Activated naive CD4-positive, alpha-beta T cell treated with anti-CD3 and anti-CD28 coated beads, Interleukin-2, amount 50 U/mL, for 16 hours (primary cell): ENCODE measurements around the gene AFAP1L2.

Experiments
- DNase-seq: peaks from one replicate; pipeline ENCODE4 v3.0.0-alpha.2; 2020

Gene AFAP1L2

DNA sequence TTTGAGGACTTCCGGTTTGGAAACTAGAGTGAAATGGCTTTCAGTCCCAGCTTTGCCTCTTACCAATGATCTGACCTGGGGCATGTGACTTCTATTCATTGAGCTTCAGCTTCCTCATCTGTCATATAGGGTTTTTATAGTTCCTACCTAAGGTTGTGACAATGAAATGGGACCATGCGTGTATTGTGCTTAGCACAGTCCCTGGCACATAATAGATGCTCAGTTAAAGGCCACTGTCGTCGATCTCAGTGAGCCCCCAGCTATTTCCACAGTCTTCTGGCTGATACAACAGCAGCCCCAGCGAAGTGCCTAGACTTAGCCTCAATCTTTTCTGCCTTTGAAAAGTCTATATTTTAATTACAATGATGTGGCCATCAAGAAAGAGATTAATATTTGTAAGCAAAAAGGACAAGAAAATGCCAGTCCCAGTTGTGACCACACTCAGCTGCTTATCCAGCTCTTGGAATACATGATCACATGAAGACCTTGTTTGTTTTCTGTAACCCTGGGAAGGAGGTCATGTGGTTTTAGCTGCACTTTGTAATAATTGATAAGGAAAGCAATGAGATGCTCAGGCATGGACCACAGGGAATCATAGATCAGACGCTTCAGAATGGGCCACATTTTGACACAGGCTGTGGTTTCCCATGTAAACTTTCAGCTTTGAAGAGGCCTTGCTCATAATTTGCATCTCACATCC, 120.6 kb downstream of the AFAP1L2 start:
- DNase-seq: no peak

DNA sequence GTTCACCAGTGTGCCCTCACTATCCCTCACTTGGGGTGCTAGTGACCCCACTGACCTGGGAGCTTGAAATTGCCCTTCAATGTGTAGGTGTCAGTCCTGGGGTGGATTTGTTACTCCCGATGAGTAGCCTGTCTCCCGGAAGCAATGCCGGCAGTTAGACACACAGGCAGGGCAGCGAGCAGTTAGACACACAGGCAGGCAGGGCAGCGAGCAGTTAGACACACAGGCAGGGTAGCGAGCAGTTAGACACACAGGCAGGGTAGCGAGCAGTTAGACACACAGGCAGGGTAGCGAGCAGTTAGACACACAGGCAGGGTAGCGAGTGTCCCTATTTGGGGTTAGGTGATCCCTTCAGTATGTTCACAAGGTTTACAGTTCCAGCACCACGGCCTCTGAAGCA, 121.2 kb downstream of the AFAP1L2 start:
- DNase-seq: no peak

DNA sequence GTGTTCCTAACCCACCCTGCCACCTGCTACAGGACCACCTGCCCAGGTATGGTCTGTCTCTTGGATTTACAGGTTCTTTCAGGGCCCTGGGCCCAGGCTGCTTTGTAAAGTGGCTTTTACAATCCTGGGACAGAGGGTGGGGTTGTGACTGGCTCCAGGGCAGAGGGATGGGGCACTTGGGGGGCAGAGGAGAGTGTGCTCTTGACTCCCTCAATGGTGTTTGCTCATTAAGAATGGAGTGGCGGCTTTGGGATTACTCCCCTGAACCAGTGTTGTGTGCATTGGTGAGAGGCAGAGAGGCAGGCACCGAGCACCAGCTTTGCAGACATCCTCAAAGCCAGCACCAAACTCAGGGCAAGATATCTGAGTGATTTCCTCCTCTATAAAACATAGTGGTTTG, 121.8 kb downstream of the AFAP1L2 start:
- no peak for DNase-seq

- DNase-seq: no peak
Observed at GRCh38 chr10:114281461-114281860, 122.8 kb downstream of the AFAP1L2 start.

GRCh38 chr10:114281006-114281405, 123.3 kb downstream of the AFAP1L2 start:
- DNase-seq: no peak

DNA sequence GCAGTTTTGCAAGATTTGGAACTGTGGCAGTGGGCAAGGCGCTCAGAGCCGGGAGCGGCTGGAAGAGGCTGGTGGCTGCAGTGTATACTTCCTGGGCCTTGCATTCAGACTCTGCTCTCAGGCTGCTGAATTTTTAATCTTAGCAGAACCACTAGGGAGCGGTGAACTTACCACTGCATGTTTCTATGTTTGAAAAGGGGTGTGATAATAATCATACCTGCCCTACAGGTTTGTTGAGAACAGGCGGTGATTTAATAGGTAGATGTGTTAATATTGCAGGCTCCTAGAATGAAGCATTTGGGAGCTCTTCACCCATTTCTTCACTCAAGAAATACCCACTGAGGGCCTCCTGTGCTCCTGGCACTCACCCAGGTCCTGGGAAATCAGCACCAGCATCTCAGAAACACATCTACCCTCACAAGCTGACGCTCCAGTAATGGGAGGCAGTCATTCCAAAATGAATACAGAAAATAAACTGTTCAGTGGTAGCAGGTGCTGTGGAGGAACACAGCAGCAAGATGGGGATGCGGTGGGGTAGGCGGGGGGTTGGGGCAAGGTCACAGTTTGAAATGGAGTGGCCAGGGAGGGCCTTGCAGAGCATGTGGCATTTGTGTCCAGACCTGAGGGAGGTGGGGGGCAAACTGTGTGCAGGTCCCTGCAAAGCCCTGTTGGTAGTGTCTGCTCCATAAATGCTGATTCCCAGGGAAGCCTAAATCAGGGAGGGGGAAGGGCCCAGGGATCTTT, 124.2 kb downstream of the AFAP1L2 start:
- no peak for DNase-seq

DNA sequence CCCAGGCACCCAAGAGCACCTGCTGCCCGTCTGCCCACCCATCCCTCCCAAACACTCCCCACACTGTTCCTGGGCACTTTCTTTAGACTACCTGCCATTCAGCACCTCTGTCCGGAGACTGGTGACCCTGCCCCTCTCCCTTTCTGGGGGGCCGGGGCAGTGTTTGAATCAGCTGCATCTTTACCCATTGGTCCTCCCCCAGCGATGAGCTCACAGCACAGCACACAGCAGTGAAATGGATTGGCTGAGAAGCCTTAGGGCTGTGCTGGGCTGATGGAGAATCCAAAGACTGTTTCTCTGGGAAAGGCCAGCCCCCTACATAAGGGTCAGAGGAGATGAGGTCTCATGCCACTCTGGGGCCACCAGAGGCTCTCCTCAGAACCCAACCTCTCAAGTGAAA, 125.0 kb downstream of the AFAP1L2 start:
- no peak for DNase-seq

DNA sequence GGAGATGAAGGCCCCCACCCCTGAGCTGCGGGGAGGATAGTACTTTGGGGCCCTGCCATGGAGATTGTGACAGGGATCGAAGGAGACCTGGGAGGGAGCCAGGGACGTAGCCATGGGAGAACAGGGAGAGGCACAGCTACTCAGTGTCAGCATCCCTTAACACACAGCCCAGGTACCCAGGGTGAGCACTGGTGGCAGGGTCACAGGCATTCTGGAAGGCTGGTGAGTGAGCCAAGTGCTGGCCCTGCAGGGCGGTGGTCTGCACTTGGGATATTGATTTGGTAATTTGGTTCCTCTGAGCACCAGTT, 125.5 kb downstream of the AFAP1L2 start:
- DNase-seq: no peak

GRCh38 chr10:114278140-114278883, 126.0 kb downstream of the AFAP1L2 start:
- DNase-seq: no peak

GRCh38 chr10:114276671-114277070, 127.6 kb downstream of the AFAP1L2 start:
- no peak for DNase-seq

DNA sequence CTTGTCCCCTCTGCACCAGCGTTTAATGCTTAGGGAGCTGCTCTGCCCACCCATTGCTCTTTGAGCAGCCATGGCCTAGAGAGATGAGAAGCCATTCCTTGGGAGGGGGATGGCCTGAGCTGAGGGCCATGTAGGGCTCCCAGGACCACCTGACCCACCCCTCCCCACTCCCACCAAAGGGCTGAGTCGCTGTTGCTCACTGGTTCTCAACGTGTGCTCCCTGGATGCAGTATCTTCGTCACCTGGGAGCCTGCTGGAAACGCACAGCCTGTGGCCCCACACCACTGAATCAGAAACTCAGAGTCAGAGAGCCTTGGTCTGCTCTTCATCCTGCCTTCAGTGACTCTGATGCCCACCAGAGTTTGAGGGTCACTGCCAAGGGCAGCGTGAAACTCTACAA, 128.2 kb downstream of the AFAP1L2 start:
- no peak for DNase-seq

DNA sequence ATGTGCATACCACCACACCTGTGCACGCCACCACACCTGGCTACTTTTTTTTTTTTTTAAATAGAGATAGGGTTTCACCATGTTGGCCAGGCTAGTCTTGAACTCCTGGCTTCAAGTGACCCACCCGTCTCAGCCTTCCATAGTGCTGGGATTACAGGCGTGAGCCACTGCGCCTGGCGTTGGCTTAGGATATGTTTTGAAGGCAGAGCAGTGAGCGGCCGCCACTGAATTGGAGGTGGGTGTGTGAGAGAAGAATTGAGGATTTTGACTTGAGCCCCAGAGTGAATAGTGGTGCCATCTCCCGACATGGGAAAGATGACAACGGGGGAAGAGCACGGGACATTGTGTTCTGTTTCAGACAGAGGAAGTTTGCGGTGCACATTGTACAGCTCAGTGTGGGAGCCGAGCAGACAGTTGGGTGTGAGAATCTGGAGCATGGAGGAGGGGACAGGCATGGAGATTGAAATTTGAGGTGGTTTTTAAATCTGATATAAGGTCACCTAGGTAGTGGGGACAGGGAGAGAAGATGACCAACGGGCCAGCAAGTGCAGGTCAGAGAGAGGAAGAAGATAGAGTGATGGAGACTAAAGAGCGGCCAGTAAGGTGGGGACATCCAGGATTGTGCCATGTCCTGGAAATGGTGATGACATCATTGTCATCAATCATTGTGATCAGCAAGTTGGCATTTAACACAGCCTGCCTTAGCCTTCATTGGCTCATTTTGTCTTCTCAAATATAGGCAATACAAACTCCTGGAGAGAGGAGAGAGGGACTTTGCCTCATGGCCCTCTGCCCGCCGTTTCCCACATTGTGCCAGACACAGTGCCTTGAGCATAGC, 129.5 kb downstream of the AFAP1L2 start:
- no peak for DNase-seq

DNA sequence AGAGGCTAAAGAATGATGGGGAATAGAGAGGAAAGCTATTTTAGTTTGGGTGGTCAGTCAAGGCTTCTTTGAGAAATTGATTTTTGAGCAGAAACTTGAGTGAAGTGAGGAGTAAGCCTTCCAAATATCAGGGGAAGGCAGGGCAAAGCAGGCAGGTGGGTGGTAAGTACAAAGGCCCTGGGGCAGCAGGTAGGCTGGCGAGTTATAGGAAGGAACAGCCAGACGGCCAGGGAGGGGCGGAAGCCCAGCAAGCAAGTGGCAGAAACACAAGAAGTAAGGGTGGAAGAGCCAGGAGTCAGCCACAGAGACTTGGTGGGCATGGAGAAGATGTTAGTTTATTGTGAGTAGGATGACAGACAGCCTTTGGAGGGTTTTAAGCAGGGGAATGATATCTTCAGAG, 130.4 kb downstream of the AFAP1L2 start:
- DNase-seq: no peak

DNA sequence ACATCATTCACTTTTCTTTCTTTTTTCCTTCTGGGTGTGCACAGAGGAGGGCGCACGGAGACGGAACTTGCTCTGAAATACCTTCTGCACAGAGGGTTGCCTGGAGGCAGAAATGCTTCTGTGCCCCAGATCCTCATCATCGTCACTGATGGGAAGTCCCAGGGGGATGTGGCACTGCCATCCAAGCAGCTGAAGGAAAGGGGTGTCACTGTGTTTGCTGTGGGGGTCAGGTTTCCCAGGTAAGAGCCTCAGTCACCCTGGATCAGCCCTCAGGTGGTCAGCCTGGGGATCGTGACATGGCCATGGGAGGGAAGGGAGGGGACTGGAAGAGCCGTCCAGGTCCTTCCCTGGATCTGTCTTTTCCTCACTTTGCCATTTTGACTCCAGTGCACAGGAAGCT, 131.6 kb downstream of the AFAP1L2 start:
- no peak for DNase-seq

DNA sequence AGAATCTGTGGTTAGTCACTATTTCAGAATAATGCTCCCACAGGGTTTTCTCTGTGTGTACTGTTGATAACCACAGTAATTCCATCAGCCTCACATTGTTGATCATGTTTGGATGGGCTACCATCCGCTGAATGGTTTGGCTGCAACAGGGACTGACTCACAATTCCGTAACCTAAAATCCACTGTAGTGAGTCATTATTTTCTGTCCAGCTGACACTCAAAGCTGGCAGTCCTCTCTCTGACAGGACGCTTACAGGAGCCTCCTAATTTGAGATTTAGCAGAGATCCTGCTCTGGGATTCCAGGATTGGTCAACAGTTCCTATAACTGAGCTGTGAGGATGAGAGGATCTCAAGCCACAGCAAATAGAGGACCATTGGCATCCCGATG, 132.5 kb downstream of the AFAP1L2 start:
- DNase-seq: no peak

DNA sequence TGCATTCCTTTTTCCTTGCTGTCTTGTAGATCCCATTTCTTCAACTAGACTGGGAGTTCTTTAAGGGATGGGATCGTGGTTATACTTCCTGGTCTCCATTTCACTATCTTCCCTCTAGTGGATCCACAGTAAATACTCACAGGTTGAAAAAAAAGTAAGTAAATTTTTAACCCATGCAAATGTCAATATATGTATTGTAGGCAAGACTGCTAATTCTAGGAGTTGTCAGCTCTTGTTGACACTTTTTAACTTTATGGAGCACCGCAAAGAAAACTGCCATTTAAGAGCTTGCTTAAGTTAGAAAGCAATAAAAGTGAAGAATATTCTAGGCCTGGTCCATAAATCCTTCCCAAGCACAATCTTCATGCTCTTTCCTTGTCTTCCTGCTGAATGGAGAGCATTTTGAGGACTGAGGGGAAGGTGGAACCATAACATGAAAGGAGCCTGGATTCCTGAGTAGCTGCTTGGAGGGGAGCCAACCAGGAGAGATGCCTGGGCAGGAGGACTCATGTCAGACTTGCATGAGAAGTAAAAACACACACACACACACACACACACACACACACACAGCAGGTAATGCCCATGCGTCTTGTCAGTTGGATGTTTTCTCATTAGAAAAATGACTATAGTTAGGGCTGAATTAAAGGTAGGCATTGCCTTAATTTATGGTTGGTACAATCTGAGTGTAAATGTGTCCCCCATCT, 133.1 kb downstream of the AFAP1L2 start:
- DNase-seq: no peak

DNA sequence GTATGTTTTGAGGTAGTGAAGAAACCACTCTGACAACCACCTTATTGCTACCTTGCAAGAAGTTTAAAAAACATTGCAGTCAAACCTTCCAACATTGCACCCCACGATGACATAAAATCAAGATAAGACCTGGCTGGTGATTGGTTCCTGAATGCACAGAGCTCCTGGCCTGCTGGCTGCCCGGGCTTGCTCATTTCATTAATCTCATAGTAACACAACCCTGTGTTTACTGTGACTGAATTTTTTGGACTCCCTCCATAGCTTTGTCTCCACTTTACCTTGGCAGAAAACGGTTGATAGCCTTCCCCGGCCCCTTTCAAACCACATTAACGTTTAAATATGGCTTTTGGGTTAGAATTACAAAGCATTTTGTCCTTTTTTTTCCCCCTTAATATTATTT, 137.8 kb downstream of the AFAP1L2 start:
- no peak for DNase-seq

DNA sequence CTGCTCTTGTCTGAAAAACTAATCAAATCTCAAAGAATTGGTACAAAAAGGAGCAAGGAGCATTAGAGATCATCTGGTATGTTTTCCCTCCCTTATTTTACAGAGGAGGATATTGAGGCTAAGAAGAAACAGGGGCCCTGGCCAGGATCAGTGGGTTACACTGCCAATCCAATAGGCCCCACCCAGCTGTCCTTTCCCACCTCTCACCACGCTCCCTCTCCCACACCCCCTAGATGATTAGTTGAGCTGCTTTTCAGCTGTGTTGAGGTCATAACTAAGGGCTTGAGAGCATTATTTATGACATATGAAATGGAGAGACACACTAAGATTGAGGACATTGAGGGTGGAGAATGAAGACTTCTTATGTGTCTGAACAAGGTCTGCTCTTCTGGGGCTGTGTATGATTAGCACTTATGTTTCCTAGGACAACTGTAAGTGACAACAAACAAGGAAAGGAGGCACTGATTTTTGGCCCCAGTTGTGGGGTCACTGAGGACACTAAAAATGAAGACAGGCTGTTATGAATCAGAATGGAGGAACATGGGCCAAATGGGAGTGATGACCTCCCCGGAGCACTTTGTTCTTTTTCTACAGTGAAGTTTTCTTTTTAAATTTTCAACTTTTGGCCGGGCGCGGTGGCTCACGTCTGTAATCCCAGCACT, 138.8 kb downstream of the AFAP1L2 start:
- DNase-seq: no peak

- no peak for DNase-seq
Observed at GRCh38 chr10:114262496-114262895, 141.8 kb downstream of the AFAP1L2 start.

DNA sequence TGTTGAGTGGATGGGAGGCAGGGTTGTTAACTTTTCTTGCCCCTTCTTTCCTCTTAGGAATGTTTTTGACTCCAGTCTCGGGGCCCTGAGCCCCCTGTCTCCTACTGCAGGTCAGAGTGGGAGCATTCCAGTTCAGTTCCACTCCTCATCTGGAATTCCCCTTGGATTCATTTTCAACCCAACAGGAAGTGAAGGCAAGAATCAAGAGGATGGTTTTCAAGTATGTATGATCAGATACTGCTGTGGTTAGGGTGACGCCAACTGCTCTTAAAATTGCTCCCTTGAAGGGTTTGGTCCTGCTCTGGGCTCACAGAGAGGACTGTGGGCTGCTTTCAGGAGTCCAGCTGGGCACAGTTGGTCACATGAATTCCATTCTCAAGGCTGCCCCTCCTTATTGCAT, 143.2 kb downstream of the AFAP1L2 start:
- DNase-seq: no peak

- no peak for DNase-seq
Observed at GRCh38 chr10:114260366-114260765, 143.9 kb downstream of the AFAP1L2 start.

GRCh38 chr10:114259824-114260223, 144.5 kb downstream of the AFAP1L2 start:
- DNase-seq: no peak
